HG03442 (cell line): ENCODE measurements around the gene SLC34A1.
"Not testable (repeated sequence)": the region's sequence is repeated elsewhere in the genome, so short reads cannot be mapped to it uniquely, and the experiment has no call there.

ENCODE experiments used
- ATAC-seq: cut with Tn5 transposase; IDR thresholded peaks from one replicate; pipeline ENCODE4 v1.9.1; 2021; ENCODE audit warnings: mild to moderate bottlenecking, moderate library complexity; ENCODE audit not compliant: unreplicated experiment

SLC34A1 gene

DNA sequence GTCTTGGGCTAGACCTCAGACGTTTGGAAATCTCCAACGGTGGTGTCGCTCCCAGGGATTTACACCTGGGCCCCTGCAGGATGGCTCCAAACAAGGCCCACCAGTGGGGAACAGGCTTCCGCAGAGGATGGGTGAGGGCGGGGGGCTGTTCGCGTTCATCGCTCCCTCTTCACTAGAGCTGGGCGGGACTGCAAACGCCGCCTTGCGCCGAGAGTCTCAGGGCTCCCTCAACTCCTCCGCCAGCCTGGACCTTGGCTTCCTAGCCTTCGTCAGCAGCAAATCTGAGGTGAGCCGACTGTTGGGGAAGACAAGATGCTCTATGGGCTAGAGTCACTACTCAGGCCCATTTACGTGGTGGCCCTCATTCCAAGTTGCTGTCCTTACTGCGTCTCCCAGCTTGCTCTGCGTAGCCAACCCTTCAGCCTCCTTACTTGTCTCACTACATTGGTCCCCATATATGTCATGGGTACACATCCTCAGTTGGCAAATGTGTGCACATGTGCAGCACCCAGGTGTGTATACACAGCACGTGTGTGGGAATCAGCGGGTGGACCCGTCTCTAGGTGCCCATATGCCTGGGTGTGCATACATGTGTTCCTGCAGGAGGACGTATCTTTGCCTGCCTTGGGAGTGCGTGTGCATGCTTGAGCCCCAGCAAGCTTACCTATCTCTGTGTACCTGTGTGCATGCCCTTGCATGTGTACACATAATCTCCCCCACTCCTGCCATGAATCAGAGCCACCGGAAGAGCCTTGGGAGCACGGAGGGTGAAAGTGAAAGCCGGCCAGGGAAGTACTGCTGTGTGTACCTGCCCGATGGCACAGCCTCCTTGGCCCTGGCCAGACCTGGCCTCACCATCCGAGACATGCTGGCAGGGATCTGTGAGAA, 16.0 kb upstream of the SLC34A1 start:
- ATAC-seq = no peak

GRCh38 chr5:177368869-177369644, 15.2 kb upstream of the SLC34A1 start:
- no peak for ATAC-seq

DNA sequence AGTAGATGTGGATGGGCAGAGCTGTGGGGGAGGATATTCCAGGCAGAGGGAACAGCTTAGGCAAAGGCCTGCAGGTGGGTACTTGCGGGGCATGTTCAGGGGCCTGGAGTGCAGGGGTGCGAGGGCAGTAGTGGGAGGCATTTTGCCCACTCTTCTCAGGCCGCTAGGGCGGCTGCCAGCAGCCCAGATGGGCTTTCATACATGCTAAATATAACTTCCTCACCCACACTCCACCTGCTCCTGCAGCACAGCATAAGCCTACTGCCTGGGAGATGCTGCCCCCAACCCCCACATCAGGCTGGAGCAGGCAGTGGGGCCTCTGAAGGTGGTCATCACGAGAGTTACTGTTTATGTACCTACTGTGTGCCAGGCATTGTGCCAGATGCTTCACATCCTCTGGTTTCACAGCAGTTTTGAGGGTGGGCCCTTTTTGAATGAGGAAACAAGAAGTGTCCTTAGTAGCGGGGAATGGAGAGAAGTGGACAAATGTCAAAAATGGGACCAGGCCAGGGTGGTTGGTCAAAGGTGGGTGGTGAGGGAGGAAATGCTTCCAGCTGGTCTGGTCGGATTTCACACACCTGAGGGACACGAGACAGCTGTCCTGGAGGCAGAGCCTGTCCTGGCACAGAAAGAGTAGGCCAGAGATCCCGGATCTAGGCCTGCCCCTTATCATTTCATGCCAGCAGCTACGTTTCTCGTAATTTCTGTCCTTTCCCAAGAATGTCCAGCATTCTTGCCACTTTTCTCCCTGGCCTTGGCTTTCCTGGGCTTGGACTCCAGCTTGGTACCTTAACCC, 14.4 kb upstream of the SLC34A1 start:
- ATAC-seq = no peak

DNA sequence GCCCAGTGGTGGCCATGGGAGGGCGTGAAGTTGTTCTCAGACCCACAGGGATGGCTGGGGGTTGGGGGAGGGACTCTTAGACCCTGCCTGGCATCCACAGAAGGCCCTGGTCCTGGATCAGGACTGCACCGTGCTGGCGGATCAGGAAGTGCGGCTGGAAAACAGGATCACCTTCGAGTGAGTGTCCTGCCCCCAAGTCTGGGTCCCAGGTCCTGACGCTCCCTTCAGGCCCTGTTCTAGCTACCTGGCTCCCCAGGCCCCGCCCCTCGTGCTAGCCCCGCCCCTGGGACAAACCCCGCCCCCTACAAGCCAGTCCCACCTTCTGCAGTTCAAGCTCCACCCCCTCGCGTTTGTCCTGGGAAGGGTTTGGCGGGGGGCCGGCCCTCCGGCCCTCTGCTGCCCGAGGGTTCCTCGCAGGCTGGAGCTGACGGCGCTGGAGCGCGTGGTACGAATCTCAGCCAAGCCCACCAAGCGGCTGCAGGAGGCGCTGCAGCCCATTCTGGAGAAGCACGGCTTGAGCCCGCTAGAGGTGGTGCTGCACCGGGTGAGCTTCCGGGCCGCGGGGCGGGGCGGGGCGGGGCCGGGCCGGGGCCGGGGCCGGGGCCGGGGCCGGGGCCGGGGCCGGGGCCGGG, 13.6 kb upstream of the SLC34A1 start:
- no peak for ATAC-seq

- no peak for ATAC-seq
Observed at GRCh38 chr5:177371120-177372033, 12.9 kb upstream of the SLC34A1 start.

GRCh38 chr5:177372034-177372896, 12.0 kb upstream of the SLC34A1 start:
- no peak for ATAC-seq

DNA sequence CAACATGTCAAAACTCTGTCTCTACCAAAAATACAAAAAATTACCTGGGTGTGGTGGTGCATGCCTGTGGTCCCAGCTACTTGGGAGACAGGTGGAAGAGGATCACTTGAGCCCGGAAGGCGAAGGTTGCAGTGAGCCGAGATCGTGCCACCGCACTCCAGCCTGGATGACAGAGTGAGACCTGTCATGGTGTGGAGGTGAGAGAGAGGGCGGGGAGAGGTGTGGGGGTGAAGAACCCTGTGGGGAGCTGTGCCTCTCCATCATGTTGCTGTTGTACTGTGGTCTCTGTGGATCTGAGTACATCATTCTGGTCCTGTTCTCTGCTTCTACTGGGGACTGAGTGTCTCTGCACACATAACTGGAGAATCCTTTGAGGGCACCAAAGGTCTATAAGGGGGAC, 11.3 kb upstream of the SLC34A1 start:
- no peak for ATAC-seq

DNA sequence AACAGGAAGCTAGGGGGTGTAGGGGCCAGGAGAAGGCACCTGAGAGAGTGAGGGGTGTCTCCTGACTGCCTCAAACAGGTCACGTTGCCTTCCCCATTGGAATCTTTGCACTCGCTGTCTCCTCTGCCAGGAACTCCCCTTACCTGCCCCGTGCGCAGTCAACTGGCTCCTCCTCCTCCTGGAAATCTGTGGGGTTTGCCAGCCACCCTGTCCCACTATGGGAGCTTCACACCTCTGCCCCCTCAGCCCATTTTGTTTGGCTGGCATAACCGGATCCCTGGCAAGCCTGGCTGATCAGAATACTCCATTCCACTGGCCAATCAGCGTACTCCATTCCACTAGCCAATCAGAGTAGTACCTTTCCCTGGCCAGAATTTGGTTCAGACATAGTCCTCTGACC, 10.4 kb upstream of the SLC34A1 start:
- no peak for ATAC-seq

- no peak for ATAC-seq
Observed at GRCh38 chr5:177374211-177374610, 10.0 kb upstream of the SLC34A1 start.

DNA sequence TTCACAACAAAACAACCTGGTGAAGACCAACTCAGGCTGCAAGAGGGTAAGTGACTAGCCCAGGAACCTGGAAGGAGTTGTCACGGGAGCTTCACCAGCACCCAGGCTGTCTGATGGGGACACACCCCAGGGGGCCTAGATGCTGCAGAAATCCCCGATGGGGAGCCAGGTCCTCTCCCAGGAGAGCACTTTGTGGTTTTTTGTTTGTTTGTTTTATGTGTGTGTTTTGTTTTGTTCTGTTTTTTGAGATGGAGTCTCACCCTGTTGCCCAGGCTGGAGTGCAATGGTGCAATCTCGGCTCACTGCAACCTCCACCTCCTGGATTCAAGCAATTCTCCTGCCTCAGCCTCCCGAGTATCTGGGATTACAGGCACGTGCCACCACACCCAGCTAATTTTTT, 8.7 kb upstream of the SLC34A1 start:
- not testable (repeated sequence) for ATAC-seq

DNA sequence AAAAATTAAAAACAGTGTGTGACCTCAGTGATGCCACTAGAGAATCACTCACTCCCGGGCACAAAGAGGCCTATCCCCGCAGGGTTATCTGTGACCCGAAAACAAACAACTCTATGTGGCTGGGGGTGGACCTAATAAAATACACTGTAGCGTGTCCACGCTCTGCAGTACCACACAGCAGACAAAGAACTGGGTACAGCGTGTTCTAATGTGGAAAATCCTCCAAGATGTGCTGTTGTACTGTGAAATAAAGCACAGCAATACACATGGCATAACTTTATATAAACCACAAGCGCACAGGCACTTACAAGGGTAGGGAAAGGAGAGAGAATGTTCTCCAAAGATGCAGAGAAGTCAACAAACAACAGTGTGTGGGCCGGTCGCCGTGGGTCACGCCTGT, 8.1 kb upstream of the SLC34A1 start:
- ATAC-seq = no peak

DNA sequence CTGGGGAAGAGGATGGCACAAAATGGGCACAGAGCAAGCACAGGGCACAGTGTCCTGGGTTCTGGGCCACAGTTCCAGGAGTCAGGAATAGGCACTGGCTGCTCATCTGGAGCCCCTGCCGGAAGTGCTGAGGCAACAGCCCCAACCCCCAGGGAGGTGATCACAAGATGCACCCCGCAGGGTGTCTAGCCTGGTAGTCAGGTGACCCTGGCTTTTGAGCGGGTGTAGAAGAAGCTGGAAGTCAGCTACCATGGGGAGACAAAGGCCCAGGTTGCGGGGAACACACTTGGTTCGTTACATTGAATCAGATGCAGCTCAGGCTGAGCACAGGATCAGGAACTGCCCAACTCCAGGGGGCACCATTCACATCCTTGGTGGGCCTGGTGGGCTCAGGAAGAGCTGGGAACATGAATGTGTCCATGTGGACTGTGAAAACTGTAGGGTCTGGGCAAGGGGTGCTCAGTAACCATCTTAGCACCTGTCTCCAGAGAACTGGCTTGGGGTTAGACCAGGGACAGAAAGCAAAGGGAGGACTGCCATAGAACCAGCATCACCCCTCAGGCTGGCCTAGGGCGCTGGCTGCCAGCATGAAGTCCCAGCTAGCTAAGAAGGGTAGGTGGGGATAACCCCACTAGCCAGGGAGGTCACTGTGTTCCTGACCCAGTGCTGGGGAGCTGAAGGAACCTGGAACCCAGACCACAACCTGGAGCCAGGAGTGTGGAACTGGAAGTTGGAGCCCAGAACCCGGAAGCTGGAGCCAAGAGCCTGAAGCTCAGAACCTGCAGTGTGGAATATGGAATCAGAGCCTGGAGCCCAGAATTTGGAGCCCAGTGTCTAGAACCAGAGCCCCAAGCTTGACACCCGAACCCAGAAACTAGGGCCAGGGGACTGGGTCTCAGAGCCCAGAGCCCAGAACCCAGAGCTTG, 6.1 kb upstream of the SLC34A1 start:
- no peak for ATAC-seq

GRCh38 chr5:177378884-177379883, 5.0 kb upstream of the SLC34A1 start:
- ATAC-seq = peak; percentile 54

DNA sequence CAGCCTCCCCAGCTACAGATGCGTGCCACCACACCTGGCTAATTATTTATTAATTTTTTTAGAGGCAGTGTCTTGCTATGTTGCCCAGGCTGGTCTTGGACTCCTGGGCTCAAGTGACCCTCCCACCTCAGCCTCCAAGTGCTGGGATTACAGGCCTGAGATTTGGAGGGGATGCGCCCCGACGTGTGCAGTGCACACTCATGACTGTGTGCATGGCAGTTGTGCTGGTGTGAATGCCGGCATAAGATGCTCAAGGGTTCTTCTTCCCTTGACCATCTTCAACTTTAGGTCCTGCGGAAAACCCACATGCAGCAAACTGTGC, 3.5 kb upstream of the SLC34A1 start:
- ATAC-seq = no peak

DNA sequence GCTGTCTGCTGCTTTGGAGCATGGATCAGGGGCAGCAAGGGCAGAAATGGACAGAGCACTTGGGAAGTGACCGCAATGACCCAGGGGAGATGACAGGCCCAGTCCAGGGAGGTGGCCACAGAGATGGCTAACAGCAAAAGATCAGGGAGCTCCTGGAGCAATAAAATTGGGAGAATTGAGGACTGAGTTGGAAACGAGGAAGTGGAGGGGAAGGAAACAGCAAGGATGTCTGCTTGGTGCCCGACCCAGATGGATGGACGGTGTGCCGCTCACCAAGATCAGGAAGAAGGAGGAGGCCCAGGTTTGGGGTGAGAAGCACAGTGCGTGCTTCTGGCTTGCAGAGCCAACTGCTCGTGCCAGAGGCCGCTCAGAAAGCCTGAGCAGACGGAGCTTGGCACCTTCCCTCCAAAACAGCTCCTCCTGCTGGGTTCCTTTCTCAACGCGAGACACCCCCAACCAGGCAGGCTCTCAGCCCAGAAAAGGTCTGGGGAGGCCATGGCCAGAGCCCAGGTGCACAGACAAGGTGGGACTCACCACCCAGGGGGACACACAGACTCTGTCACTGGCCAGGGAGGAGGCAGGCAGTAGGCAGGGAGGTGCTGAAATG, 1.7 kb upstream of the SLC34A1 start:
- ATAC-seq = no peak

GRCh38 chr5:177383181-177383580, 1.1 kb upstream of the SLC34A1 start:
- no peak for ATAC-seq
